Adrenal gland (tissue), 12 donors: ENCODE results near the gene KPNA5. TPM values are rescaled to one million over a fixed set of nuclear protein-coding genes. Genes with fewer than 3 reads are reported as not detected.
A peak's percentile ranks its signal among the peaks of the same experiment; 100 is the strongest.

Source experiments
- DNase-seq, 7 donors: peaks; one replicate each; pipeline ENCODE4 v3.0.0-alpha.2; 2019 to 2020
- H3K27ac ChIP-seq, 5 donors: fragments of 200-600 bp; sonication (generic) in 4 of 5; 1 replicate in 3 of 5; 2 replicates in 2 of 5; pipeline versions ENCODE4 v1.5.1 to v1.8.0; 2016 to 2020; ENCODE audit warnings: mild to moderate bottlenecking in 1 of 5
- H3K27me3 ChIP-seq: fragments of 200-600 bp; 2 replicates; pipeline ENCODE4 v1.8.0; 2021
- H3K36me3 ChIP-seq, 2 donors: fragments of 200-600 bp; replicated peaks in 1 of 2; 1 replicate in 1 of 2; 2 replicates in 1 of 2; pipeline versions ENCODE4 v1.5.1 to v1.8.0; 2018 to 2022
- H3K4me1 ChIP-seq, 2 donors: fragments of 200-600 bp; replicated peaks in 1 of 2; 1 replicate in 1 of 2; 2 replicates in 1 of 2; pipeline versions ENCODE4 v1.5.1 to v1.8.0; 2018 to 2021
- H3K4me3 ChIP-seq, 4 donors: fragments of 200-600 bp; sonication (generic) in 3 of 4; one replicate each; pipeline ENCODE4 v1.5.1; 2016 to 2018
- H3K9me3 ChIP-seq, 3 donors: fragments of 200-600 bp; sonication (generic) in 1 of 3; replicated peaks in 1 of 3; 1 replicate in 2 of 3; 2 replicates in 1 of 3; pipeline versions ENCODE4 v1.5.1 to v1.8.0; 2016 to 2021
- POLR2A ChIP-seq, 2 donors: fragments of 450-650 bp; IDR thresholded peaks; one replicate each; pipeline ENCODE4 v1.6.1; 2017; ENCODE audit warnings: antibody characterized with exemption in 2 of 2, mild to moderate bottlenecking in 2 of 2, moderate library complexity in 1 of 2
- WGBS, 4 donors: extraction: QIAGEN DNeasy Blood & Tissue Kit in 2 of 4; methylation state at CpG; one replicate each; pipeline versions ENCODE4 v1.1.5 to v1.1.7; 2013 to 2017; 5-methylcytosine and 5-hydroxymethylcytosine counted together
- intact Hi-C, 2 donors: fragments of 100-400 bp; cut with DNase I; formaldehyde crosslinking; loops; one replicate each; pipeline versions ENCODE4 v1.14.1 to v1.15.0; 2022 to 2023
- polyA plus RNA-seq, 3 donors: library from polyadenylated mRNA; stranded (reverse); fragments of 200-250 nt in 2 of 3; fragments of 350-450 nt in 1 of 3; fragmentation: Illumina TruSeq in 1 of 3; extraction: RNeasy Lipid Tissue Mini Kit (QIAGEN cat#74804) in 1 of 3; gene quantifications; one replicate each; pipeline ENCODE4 v1.2.3, GENCODE V29; 2013 to 2014
- total RNA-seq, 9 donors: library from RNA; depleted of rRNA in 4 of 9; stranded (reverse); fragments of >200 nt in 4 of 9; fragments of 120-200 nt in 1 of 9; fragmentation: NEBNext Ultra II Directional in 1 of 9; extraction: Animal tissue kit (Norgen Biotek cat#: 25700) in 1 of 9; gene quantifications; one replicate each; pipeline versions ENCODE4 v1.1.0 to v1.2.4, GENCODE V29; 2013 to 2023
- TF ChIP-seq, protein P1 (sequence below), 6 experiments: fragments of 450-650 bp in 4 of 6; fragments of 200-600 bp in 2 of 6; sonication (generic) in 1 of 6; IDR thresholded peaks; 1 replicate in 5 of 6; 2 replicates in 1 of 6; pipeline versions ENCODE4 v1.5.1 to v1.8.0; 2016 to 2021; ENCODE audit warnings: antibody characterized with exemption in 6 of 6, mild to moderate bottlenecking in 2 of 6, moderate library complexity in 1 of 6
- donor health status: healthy with polysubstance abuse.
- donor health status: Bipolar disorder and iron deficiency.
- donor health status: DM: yes; HTN: yes; CAD: no.
- donor health status: DM: no; HTN: no; CAD: no.
- donor health status: DM: no; HTN: no; CAD: no.
- donor health status: DM: yes; HTN: yes; CAD: no.

Gene KPNA5
- total and polyA plus RNA-seq, 12 donors = 2.7 to 31.6 (median 9.0) TPM

DNA sequence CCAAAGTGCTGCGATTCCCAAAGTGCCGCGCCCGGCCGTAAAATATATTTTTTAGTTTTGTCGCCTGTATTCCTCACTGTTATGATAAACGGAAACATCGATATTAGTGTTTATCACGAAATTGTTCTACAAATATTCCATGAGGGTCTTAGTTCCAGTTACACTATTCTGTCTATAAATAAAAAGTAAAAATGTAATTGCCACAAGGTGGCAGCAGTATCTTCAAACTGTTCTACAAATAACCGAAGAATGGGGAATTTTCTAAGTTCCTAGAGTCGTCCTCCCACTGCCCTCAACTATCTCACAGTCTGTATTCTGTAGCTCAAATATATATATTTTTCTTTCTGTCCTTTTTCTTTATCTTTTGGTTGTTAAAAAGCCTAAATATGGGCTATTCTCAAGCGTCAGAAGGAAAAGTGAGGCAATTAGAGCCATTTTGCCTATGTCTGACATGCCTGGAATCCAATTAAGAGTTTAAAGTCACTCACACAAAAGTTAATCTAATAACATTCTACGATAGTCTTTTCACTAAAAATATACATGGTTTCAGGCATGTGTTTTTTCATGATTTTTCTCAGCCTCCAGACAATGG lies 98.7 kb downstream of the KPNA5 start:
- no peak for DNase-seq
- H3K9me3 ChIP-seq = no peaks in the 10 kb centered on the region
- intact Hi-C loops = loop anchor here in 1 of 2 donors (10.0 kb wide), 1 partner anchor 65 kb away; no protein-coding TSS in a partner anchor
- H3K27ac ChIP-seq = no peak overlapping the region
- 19 to 28% (median 24%) methylated on average over 13 of the region's 13 CpGs for WGBS, 4 donors
- H3K27me3 ChIP-seq = no peaks in the 10 kb centered on the region
- TF ChIP-seq, protein P1, sequence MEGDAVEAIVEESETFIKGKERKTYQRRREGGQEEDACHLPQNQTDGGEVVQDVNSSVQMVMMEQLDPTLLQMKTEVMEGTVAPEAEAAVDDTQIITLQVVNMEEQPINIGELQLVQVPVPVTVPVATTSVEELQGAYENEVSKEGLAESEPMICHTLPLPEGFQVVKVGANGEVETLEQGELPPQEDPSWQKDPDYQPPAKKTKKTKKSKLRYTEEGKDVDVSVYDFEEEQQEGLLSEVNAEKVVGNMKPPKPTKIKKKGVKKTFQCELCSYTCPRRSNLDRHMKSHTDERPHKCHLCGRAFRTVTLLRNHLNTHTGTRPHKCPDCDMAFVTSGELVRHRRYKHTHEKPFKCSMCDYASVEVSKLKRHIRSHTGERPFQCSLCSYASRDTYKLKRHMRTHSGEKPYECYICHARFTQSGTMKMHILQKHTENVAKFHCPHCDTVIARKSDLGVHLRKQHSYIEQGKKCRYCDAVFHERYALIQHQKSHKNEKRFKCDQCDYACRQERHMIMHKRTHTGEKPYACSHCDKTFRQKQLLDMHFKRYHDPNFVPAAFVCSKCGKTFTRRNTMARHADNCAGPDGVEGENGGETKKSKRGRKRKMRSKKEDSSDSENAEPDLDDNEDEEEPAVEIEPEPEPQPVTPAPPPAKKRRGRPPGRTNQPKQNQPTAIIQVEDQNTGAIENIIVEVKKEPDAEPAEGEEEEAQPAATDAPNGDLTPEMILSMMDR (IDR thresholded peaks at IDR 0.05) = peak; percentile 38 to 65 (median 54)
- no peak for TF ChIP-seq POLR2A (IDR thresholded peaks at IDR 0.05)
- H3K4me3 ChIP-seq = peak overlapping the region in 1 of 4 donors; percentile 2
- H3K36me3 ChIP-seq = no peaks in the 10 kb centered on the region
- H3K4me1 ChIP-seq = no peaks in the 10 kb centered on the region

GRCh38 chr6:116783852-116784251 lies 102.8 kb downstream of the KPNA5 start:
- Histone ChIP-seq H3K27ac (no peak overlapping the region), H3K4me3 (no peak overlapping the region), H3K9me3 (no peaks in the 10 kb centered on the region), H3K27me3 (no peaks in the 10 kb centered on the region), H3K4me1 (no peaks in the 10 kb centered on the region), H3K36me3 (no peaks in the 10 kb centered on the region)
- no peak for TF ChIP-seq POLR2A (IDR thresholded peaks at IDR 0.05)
- TF ChIP-seq, protein P1 (IDR thresholded peaks at IDR 0.05) = no peak
- intact Hi-C loops = loop anchor here (2.0 to 10.0 kb wide), 2 partner anchors 61 kb away; no protein-coding TSS in a partner anchor
- DNase-seq = no peak
- 51 to 71% (median 60%) methylated on average over 5 of the region's 5 CpGs for WGBS, 4 donors

Other genes starting within 250 kb of the KPNA5 start
- gene CALHM6, start 219.8 kb upstream of the KPNA5 start, total RNA-seq = 10 to 100 TPM in 1 of 9 donors, 1 to 10 TPM in 8; 1.1 to 55.3 (median 6.1) TPM
- 10 to 100 TPM in 1 of 3 donors, 1 to 10 TPM in 2; 5.1 to 12.7 (median 10.0) TPM for gene CALHM6, start 219.8 kb upstream of the KPNA5 start, polyA plus RNA-seq
- gene CALHM5, start 169.6 kb upstream of the KPNA5 start, total RNA-seq = 1 to 10 TPM in 5 of 9 donors, under 1 TPM in 4; 0.65 to 2.2 (median 1.3) TPM
- gene CALHM5, start 169.6 kb upstream of the KPNA5 start, polyA plus RNA-seq = 1 to 10 TPM in 1 of 3 donors, under 1 TPM in 2; 0.32 to 1.0 (median 0.44) TPM
- under 1 TPM in 6 of 9 donors, not detected in 3; 0.16 to 0.57 (median 0.27) TPM for gene TRAPPC3L, start 135.5 kb upstream of the KPNA5 start, total RNA-seq
- under 1 TPM in 2 of 3 donors, not detected in 1; 0.10 to 0.31 TPM for gene TRAPPC3L, start 135.5 kb upstream of the KPNA5 start, polyA plus RNA-seq
- under 1 TPM in 1 of 9 donors, not detected in 8; 0.28 TPM for gene CALHM4, start 127.5 kb upstream of the KPNA5 start, total RNA-seq
- gene CALHM4, start 127.5 kb upstream of the KPNA5 start, polyA plus RNA-seq = not detected
- 10 to 100 TPM; 25.9 to 83.6 (median 48.9) TPM for gene RWDD1, start 109.7 kb upstream of the KPNA5 start, total RNA-seq
- 100 to 1,000 TPM in 1 of 3 donors, 10 to 100 TPM in 2; 49.6 to 136 (median 67.7) TPM for gene RWDD1, start 109.7 kb upstream of the KPNA5 start, polyA plus RNA-seq
- 1 to 10 TPM in 1 of 9 donors, under 1 TPM in 6, not detected in 2; 0.14 to 1.5 (median 0.42) TPM for gene RSPH4A, start 64.7 kb upstream of the KPNA5 start, total RNA-seq
- under 1 TPM; 0.64 to 0.84 (median 0.74) TPM for gene RSPH4A, start 64.7 kb upstream of the KPNA5 start, polyA plus RNA-seq
- gene ZUP1, start 12.4 kb upstream of the KPNA5 start, total RNA-seq = 10 to 100 TPM in 2 of 9 donors, 1 to 10 TPM in 7; 2.9 to 17.0 (median 8.0) TPM
- 10 to 100 TPM; 11.2 to 14.2 (median 14.1) TPM for gene ZUP1, start 12.4 kb upstream of the KPNA5 start, polyA plus RNA-seq
- gene FAM162B, start 84.5 kb downstream of the KPNA5 start, total RNA-seq = 10 to 100 TPM in 1 of 9 donors, 1 to 10 TPM in 7, under 1 TPM in 1; 0.87 to 14.9 (median 3.8) TPM
- gene FAM162B, start 84.5 kb downstream of the KPNA5 start, polyA plus RNA-seq = 10 to 100 TPM in 2 of 3 donors, 1 to 10 TPM in 1; 6.1 to 12.5 (median 10.5) TPM
- gene GPRC6A, start 147.9 kb downstream of the KPNA5 start, total RNA-seq = 1 to 10 TPM in 1 of 9 donors, under 1 TPM in 2, not detected in 6; 0.15 to 7.3 (median 0.81) TPM
- gene GPRC6A, start 147.9 kb downstream of the KPNA5 start, polyA plus RNA-seq = 1 to 10 TPM in 1 of 3 donors, under 1 TPM in 2; 0.32 to 1.5 (median 0.61) TPM
- gene RFX6, start 196.0 kb downstream of the KPNA5 start, total RNA-seq = 10 to 100 TPM in 1 of 9 donors, 1 to 10 TPM in 3, under 1 TPM in 1, not detected in 4; 0.27 to 12.0 (median 1.9) TPM
- gene RFX6, start 196.0 kb downstream of the KPNA5 start, polyA plus RNA-seq = 1 to 10 TPM; 2.2 to 7.7 (median 6.1) TPM